GM12878 (cell line): ENCODE data around the gene SETD5. TPM values are rescaled to one million over a fixed set of nuclear protein-coding genes. Genes with fewer than 3 reads are reported as not detected.

Experiments used
- BMI1 ChIP-seq: fragments of 450-650 bp; IDR thresholded peaks from 2 replicates; pipeline ENCODE4 v1.6.1; 2016; ENCODE audit warnings: mild to moderate bottlenecking, moderate library complexity, borderline replicate concordance
- CHD4 ChIP-seq: fragments of 200-600 bp; sonication (generic); IDR thresholded peaks from 2 replicates; pipeline ENCODE4 v1.6.1; 2016; ENCODE audit warnings: mild to moderate bottlenecking
- EGR1 ChIP-seq, 2 experiments: IDR thresholded peaks; 1 replicate in 1 of 2; 2 replicates in 1 of 2; pipeline ENCODE4 v1.6.1; 2011 to 2012; ENCODE audit warnings: low read depth in 2 of 2, low read length in 2 of 2, borderline replicate concordance in 1 of 2, mild to moderate bottlenecking in 1 of 2, moderate library complexity in 1 of 2
- ETV6 ChIP-seq, 2 experiments: fragments of 450-650 bp in 1 of 2; IDR thresholded peaks in 1 of 2; conservative IDR thresholded peaks in 1 of 2; 2 replicates each; pipeline ENCODE4 v1.6.1; 2014; ENCODE audit warnings: antibody characterized with exemption in 1 of 2, borderline replicate concordance in 1 of 2, low read depth in 1 of 2, mild to moderate bottlenecking in 1 of 2, moderate library complexity in 1 of 2
- EZH2 ChIP-seq: IDR thresholded peaks from 2 replicates; pipeline ENCODE4 v1.6.1; 2012; ENCODE audit warnings: low read depth, mild to moderate bottlenecking, control low read depth, inconsistent platforms, low read length, borderline replicate concordance; ENCODE audit not compliant: control insufficient read depth
- FOXK2 ChIP-seq: fragments of 450-650 bp; IDR thresholded peaks from 2 replicates; pipeline ENCODE4 v1.6.1; 2017; ENCODE audit warnings: mild to moderate bottlenecking, moderate library complexity
- HDAC2 ChIP-seq: fragments of 200-600 bp; sonication (generic); IDR thresholded peaks from 2 replicates; pipeline ENCODE4 v1.6.1; 2017
- NFYB ChIP-seq: IDR thresholded peaks from 2 replicates; pipeline ENCODE4 v1.6.1; 2011; ENCODE audit warnings: low read depth, mild to moderate bottlenecking, low read length, improper control_type of control experiment, moderate library complexity; ENCODE audit not compliant: insufficient read depth
- RFX5 ChIP-seq: IDR thresholded peaks from 2 replicates; pipeline ENCODE4 v1.6.1; 2011; ENCODE audit warnings: low read depth, low read length, improper control_type of control experiment
- SIX5 ChIP-seq: IDR thresholded peaks from 2 replicates; pipeline ENCODE4 v1.6.1; 2011; ENCODE audit warnings: mild to moderate bottlenecking, low read depth, low read length, moderate library complexity; ENCODE audit not compliant: severe bottlenecking
- SRF ChIP-seq, 2 experiments: IDR thresholded peaks; 2 replicates each; pipeline ENCODE4 v1.6.1; 2011; ENCODE audit warnings: low read depth in 2 of 2, low read length in 2 of 2, mild to moderate bottlenecking in 1 of 2, moderate library complexity in 1 of 2
- ZBED1 ChIP-seq: IDR thresholded peaks from 2 replicates; pipeline ENCODE4 v1.6.1; 2016; ENCODE audit warnings: borderline replicate concordance
- ZZZ3 ChIP-seq: IDR thresholded peaks from 2 replicates; pipeline ENCODE4 v1.6.1; 2011; ENCODE audit warnings: low read depth; ENCODE audit not compliant: control insufficient read depth, insufficient read length
- polyA plus RNA-seq, 11 experiments: library from polyadenylated mRNA; depleted of rRNA in 4 of 11; unstranded in 6 of 11; stranded (reverse) in 5 of 11; fragments of >200 nt; fragmentation: Nextera tagmentation in 4 of 11; fragmentation: Illumina TruSeq in 1 of 11; extraction: Ambion mirVana in 4 of 11; extraction: Trizol in 1 of 11; gene quantifications; 1 replicate in 1 of 11; 2 replicates in 10 of 11; pipeline versions ENCODE4 v1.2.1 to v1.2.3, GENCODE V29; 2011 to 2016; ENCODE audit warnings: inconsistent platforms in 2 of 11, missing spikeins in 2 of 11, low read depth in 1 of 11
- total RNA-seq, 4 experiments: library from RNA; depleted of rRNA in 3 of 4; stranded (reverse); fragments of >200 nt in 3 of 4; fragmentation: Illumina TruSeq in 1 of 4; extraction: Trizol in 1 of 4; gene quantifications; 2 replicates each; pipeline versions ENCODE4 v1.2.1 to v1.2.3, GENCODE V29; 2013 to 2021
- TF ChIP-seq, protein P1 (sequence below): fragments of 450-650 bp; formaldehyde crosslinking; IDR thresholded peaks from 2 replicates; pipeline ENCODE4 v1.4.0; 2022; ENCODE audit warnings: mild to moderate bottlenecking, moderate library complexity
- TF ChIP-seq, protein P2 (sequence below): fragments of 150-350 bp; IDR thresholded peaks from 2 replicates; pipeline ENCODE4 v1.6.1; 2014; ENCODE audit warnings: mild to moderate bottlenecking, low read depth, low read length
- TF ChIP-seq, protein P3 (sequence below): fragments of 450-650 bp; IDR thresholded peaks from 2 replicates; pipeline ENCODE4 v1.6.1; 2014; ENCODE audit warnings: mild to moderate bottlenecking
- TF ChIP-seq, protein P4 (sequence below): IDR thresholded peaks from 2 replicates; pipeline ENCODE4 v1.6.1; 2012; ENCODE audit warnings: mild to moderate bottlenecking, low read depth, low read length

Gene SETD5
- total and polyA plus RNA-seq, 10 of the 15 experiments (the other 5 are each of a cell fraction or from before 2014, with no cell fraction given), result 8.2 to 94.0 (median 55.4) TPM

DNA sequence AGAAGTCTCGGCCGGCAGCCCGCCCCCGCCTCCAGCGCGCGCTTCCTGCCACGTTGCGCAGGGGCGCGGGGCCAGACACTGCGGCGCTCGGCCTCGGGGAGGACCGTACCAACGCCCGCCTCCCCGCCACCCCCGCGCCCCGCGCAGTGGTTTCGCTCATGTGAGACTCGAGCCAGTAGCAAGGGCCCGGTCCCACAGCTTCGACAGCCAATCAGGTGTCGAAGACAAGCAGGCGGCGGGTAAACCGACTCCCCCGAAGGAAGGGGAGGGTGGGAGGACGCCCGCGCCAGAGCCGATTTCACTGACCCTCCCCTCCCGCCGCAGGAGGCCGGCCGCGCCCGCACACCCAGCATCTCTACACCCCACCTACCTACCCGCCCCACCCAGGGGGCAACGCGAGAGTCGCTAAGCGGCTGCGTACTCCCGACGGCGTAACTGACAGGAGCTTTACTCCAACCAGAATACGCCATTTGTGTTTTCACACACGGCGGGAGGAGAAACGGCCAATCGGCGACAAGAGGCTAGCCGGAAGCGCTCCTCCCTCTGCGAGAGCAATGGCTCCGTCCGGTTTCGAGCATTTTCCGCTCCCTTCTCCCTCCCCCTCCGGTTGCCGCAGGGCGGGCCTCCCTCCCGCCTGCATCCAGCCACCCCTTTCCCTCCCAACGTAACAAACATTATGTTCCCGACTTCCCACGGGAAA, 633 bp upstream of the SETD5 start (continued):
- TF ChIP-seq ETV6 (conservative IDR thresholded peaks at IDR 0.05 in 1 of 2, IDR thresholded peaks at IDR 0.05 in 1 of 2; ENCODE audit: borderline replicate concordance in 1 of 2, low read depth in 1 of 2), result no peak
- 0 out of 2 replicates have a peak, but pooled peaks have one; percentile 31 for TF ChIP-seq BMI1
- TF ChIP-seq, protein P1, sequence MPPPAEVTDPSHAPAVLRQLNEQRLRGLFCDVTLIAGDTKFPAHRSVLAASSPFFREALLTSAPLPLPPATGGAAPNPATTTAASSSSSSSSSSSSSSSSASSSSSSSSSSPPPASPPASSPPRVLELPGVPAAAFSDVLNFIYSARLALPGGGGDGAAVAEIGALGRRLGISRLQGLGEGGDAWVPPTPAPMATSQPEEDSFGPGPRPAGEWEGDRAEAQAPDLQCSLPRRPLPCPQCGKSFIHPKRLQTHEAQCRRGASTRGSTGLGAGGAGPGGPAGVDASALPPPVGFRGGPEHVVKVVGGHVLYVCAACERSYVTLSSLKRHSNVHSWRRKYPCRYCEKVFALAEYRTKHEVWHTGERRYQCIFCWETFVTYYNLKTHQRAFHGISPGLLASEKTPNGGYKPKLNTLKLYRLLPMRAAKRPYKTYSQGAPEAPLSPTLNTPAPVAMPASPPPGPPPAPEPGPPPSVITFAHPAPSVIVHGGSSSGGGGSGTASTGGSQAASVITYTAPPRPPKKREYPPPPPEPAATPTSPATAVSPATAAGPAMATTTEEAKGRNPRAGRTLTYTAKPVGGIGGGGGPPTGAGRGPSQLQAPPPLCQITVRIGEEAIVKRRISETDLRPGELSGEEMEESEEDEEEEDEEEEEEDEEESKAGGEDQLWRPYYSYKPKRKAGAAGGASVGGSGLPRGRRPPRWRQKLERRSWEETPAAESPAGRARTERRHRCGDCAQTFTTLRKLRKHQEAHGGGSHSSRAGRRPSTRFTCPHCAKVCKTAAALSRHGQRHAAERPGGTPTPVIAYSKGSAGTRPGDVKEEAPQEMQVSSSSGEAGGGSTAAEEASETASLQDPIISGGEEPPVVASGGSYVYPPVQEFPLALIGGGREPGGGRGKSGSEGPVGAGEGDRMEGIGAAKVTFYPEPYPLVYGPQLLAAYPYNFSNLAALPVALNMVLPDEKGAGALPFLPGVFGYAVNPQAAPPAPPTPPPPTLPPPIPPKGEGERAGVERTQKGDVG, result peak; percentile 79
- peak in 1 of 2 experiments; percentile 97; a peak in 2 of 3 replicates for TF ChIP-seq EGR1 (IDR thresholded peaks at IDR 0.05; ENCODE audit: borderline replicate concordance in 1 of 2, low read depth in 2 of 2, low read length in 2 of 2)
- TF ChIP-seq SIX5, result no peak
- TF ChIP-seq SRF (IDR thresholded peaks at IDR 0.05; ENCODE audit: low read depth in 2 of 2, low read length in 2 of 2), result 0 out of 4 replicates have a peak, but pooled peaks of 1 of the 2 experiments have one; percentile 25
- peak; percentile 54; the same call in 1 of the 2 replicates for TF ChIP-seq RFX5
- TF ChIP-seq, protein P2, sequence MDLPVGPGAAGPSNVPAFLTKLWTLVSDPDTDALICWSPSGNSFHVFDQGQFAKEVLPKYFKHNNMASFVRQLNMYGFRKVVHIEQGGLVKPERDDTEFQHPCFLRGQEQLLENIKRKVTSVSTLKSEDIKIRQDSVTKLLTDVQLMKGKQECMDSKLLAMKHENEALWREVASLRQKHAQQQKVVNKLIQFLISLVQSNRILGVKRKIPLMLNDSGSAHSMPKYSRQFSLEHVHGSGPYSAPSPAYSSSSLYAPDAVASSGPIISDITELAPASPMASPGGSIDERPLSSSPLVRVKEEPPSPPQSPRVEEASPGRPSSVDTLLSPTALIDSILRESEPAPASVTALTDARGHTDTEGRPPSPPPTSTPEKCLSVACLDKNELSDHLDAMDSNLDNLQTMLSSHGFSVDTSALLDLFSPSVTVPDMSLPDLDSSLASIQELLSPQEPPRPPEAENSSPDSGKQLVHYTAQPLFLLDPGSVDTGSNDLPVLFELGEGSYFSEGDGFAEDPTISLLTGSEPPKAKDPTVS, result no peak
- TF ChIP-seq FOXK2, result peak; percentile 95
- TF ChIP-seq ZZZ3, result no peak
- TF ChIP-seq, protein P3, sequence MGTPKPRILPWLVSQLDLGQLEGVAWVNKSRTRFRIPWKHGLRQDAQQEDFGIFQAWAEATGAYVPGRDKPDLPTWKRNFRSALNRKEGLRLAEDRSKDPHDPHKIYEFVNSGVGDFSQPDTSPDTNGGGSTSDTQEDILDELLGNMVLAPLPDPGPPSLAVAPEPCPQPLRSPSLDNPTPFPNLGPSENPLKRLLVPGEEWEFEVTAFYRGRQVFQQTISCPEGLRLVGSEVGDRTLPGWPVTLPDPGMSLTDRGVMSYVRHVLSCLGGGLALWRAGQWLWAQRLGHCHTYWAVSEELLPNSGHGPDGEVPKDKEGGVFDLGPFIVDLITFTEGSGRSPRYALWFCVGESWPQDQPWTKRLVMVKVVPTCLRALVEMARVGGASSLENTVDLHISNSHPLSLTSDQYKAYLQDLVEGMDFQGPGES, result peak; percentile 67
- TF ChIP-seq, protein P4, sequence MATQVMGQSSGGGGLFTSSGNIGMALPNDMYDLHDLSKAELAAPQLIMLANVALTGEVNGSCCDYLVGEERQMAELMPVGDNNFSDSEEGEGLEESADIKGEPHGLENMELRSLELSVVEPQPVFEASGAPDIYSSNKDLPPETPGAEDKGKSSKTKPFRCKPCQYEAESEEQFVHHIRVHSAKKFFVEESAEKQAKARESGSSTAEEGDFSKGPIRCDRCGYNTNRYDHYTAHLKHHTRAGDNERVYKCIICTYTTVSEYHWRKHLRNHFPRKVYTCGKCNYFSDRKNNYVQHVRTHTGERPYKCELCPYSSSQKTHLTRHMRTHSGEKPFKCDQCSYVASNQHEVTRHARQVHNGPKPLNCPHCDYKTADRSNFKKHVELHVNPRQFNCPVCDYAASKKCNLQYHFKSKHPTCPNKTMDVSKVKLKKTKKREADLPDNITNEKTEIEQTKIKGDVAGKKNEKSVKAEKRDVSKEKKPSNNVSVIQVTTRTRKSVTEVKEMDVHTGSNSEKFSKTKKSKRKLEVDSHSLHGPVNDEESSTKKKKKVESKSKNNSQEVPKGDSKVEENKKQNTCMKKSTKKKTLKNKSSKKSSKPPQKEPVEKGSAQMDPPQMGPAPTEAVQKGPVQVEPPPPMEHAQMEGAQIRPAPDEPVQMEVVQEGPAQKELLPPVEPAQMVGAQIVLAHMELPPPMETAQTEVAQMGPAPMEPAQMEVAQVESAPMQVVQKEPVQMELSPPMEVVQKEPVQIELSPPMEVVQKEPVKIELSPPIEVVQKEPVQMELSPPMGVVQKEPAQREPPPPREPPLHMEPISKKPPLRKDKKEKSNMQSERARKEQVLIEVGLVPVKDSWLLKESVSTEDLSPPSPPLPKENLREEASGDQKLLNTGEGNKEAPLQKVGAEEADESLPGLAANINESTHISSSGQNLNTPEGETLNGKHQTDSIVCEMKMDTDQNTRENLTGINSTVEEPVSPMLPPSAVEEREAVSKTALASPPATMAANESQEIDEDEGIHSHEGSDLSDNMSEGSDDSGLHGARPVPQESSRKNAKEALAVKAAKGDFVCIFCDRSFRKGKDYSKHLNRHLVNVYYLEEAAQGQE, result no peak
- no peak for TF ChIP-seq EZH2
- TF ChIP-seq CHD4, result no peak
- TF ChIP-seq HDAC2, result no peak
- peak; percentile 97 for TF ChIP-seq NFYB
- no peak for TF ChIP-seq ZBED1
